RPMI8226 (cell line): ENCODE data around the gene EPB41L5.
"Not testable (repeated sequence)": the region's sequence is repeated elsewhere in the genome, so short reads cannot be mapped to it uniquely, and the experiment has no call there.

Experiments used
- DNase-seq: peaks from one replicate; pipeline ENCODE4 v3.0.0-alpha.2; 2015

EPB41L5 gene

DNA sequence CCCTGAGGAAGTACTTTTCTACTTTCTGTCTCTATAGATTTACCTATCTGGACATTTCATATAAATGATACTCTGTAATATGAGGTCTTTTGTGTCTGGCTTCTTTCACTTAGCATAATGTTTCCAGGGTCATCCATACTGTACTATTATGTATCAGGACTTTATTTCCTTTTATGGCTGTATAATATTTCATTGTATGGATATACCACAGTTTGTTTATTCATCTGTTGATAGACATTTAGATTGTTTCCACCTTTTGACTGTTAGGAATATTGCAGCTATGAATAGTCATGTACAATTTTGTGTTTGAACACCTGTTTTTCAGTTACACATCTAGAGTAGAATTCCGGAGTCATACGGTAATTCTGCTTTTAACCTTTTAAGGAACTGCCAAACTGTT is 136.5 kb downstream of the EPB41L5 start:
- no peak for DNase-seq

DNA sequence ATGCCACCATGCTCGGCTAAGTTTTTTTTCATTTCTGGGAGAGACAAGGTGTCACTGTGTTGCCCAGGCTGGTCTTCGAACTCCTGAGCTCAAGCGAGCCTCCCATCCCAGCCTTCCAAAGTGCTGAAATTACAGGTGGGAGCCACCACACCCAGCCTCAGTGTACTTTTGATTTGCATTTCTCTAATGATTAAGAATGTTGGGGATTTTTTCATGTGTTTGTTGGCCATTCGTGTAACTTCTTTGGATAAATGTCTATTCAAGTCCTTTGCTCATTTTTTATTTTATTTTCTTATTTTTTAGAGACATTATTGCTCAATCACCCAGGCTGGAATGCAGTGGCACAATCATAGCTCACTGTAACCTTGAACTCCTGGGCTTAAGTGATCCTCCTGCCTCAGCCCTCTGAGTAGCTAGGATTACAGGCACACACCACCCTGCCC is 137.2 kb downstream of the EPB41L5 start:
- no peak for DNase-seq

DNA sequence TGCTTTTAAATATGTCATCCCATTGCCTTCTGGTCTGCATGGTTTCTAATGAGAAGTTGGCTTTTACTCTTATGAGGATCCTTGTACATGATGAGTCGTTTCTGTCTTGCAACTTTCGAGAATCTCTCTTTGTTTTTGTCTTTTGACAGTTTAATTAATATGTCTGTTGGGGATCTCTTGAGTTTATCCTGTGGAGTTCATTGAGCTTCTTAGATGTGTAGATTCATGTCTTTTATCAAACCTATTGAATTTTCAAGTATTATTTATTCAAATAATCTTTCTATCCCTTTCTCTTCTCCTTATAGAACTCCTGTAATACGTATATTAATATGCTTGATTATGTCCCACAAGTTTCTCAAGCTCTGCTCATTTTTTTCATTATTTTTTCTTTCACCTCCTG is 142.4 kb downstream of the EPB41L5 start:
- DNase-seq: no peak

DNA sequence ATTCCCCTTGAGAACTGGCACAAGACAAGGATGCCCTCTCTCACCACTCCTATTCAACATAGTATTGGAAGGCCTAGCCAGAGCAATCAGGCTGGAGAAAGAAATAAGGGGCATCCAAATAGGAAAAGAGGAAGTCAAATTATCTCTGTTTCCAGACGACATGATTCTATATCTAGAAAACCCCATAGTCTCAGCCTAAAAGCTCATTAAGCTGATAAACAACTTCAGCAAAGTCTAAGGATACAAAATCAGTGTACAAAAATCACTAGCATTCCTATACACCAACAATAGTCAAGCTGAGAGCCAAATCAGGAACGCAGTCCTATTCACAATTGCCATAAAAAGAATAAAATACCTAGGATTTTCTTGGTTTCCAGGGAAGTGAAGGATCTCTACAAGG is 145.8 kb downstream of the EPB41L5 start:
- not testable (repeated sequence) for DNase-seq

DNA sequence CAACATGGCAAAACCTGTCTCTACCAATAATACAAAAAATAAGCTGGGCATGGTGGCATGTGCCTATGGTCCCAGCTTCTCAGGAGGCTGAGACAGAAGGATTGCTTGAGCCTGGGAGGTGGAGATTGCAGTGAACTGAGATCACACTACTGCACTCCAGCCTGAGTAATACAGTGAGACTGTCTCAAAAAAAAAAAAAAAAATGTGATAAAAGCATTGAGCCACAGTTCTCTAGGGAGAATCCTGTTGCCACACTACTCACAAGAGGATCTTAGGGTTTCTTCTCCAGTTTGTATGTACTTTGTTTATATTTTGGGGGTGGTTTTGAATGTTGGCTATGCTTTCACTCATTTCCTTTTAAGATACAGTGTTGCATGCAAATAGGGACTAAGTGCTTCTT is 148.3 kb downstream of the EPB41L5 start:
- DNase-seq: no peak

DNA sequence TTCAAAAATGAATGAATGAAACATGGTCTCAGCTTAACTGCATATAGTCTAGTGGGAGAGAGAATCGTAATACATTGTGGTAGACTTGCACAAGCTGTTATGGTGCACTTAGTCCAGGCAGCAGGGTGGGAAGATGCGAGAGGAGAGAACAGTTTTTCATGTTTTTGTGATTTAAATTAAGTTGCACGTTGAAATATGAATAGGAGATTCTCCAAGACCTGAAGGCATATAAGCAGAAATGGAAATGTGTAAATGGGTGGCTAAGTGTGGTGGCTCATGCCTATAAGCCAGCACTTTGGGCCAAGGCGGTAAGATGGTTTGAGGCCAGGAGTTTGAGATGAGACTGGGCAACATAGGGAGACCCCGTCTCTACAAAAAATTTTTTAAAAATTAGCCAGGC is 149.8 kb downstream of the EPB41L5 start:
- no peak for DNase-seq

DNA sequence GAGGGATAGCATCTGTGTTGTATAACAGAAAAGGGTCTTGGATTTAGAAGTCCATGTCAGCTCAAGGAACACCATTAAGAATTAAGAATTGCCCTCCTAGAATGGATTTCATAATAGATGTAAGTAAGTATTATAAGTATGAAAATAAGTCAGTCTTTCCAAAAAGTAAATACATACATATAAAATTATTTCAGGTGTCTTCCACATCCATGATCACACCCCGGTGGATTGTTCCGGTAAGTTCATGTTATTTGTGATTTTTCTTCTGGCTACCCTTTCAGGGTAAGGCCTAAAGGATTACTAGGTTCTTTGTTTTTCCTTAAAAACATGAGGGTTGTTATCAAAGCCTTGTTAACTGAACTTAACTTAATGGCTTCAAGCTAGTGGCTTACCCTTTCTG is 154.4 kb downstream of the EPB41L5 start:
- DNase-seq: no peak

DNA sequence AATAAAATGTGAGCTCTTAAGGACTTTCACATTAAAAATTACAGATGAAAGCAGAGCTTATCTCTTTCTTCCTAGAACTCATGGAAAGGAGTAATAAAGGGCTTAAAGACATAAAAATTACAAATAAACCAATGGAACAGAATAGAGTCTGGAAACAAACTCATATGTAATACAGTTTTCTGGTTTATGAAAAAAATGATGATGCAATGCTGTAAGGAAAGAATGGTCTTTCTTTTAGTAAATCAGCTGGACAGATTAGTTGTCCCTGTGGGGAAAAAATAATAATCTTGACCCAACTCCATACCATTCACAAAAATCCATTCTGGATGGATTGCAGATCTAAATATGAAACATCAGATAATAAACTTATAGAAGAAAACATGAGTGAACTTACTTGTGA is 156.1 kb downstream of the EPB41L5 start:
- no peak for DNase-seq

DNA sequence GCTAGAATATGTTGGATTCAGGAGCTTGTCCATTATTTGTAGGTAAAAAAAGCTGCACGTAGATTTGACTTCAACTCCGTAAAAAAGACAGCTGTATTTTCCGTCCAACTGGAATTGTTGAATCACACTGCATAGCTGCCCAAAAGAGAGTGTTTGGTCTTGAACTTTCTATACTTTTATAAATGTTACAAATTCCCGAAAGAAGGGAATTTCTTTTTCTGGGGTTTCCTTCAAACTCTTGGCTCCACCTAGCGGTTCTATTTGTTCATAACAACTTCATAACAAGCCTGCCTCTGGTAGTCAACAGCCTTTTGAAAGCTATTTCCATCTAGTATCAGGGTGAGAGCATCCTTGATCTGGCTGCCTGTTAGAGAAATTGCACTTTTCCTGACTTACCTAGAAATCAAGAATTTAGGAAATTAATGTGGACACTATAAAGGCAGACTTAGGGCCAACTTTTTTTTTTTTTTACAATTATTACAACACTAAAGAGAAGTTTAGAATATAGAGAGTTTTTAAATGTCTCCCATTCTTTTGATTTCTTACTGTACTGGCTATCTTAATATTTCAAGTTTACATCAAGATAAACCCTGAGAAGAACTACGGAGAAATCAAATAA is 162.2 kb downstream of the EPB41L5 start:
- peak; percentile 51 for DNase-seq

DNA sequence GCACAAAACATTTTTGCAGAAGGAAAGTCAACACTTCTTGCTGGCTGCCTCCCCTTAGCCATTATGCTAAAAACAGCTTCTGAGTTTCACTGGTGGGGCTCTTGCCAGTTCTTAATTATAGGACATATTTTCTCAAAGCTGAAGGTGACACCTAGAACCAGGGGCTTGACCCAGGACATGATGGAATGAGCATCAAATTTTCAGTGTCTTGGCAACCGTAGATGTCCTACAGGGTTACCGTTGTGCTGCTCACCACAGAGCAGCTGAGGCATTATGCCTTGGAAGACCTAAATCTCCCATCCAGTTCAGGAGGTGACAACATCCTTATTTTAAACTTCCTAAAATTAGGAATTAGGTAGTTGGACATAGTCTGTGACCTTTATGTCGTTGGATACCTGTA is 163.6 kb downstream of the EPB41L5 start:
- no peak for DNase-seq

DNA sequence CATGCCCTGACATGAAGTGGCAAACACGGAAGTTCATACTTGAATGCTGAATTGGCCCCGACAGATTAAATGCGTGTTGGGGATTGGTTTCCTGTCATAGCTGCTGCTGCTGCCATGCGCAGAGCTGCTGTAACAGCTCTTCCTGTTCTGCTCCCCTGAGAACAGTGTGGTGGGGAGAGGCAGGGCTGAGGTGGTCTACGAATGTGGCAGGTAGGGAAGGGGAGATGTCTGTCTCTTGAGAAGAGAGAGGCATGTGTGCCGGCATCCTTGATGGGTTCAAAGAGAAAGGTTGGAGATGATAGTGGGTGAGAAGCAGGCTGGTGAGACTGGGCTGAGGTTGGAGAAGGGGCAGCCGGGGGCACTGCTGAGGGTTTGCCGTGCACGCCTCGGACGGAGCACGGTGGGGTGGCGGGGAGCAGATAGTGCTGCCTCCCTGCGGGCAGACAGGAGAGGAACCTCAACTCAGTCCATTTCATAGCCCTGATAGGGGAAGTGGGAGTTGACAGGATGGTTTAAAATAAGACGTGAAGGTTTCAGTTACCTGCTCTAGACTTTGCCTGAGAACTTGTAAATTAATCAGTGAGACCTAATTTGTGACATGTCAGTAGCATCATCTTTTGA is 164.2 kb downstream of the EPB41L5 start:
- peak; percentile 76 for DNase-seq

DNA sequence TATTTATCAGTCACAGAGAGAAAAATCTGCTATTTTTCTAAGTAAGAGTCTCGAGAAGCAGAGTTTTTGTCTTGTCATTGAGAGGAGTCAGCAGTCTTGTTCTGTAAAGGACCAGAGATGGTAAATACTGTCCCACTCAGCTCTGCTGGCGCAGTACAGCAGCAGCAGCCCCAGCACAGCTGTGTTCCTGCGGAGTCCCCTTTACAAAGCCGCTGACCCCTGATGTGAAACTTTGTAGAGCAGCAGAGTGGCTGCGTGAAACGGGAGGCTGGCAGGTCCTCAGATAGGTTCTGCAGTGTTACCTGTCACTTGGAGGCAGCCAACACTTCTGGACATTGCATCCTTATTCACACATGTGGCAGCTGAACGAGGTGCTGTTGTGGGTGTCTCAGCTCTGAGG is 165.1 kb downstream of the EPB41L5 start:
- no peak for DNase-seq

DNA sequence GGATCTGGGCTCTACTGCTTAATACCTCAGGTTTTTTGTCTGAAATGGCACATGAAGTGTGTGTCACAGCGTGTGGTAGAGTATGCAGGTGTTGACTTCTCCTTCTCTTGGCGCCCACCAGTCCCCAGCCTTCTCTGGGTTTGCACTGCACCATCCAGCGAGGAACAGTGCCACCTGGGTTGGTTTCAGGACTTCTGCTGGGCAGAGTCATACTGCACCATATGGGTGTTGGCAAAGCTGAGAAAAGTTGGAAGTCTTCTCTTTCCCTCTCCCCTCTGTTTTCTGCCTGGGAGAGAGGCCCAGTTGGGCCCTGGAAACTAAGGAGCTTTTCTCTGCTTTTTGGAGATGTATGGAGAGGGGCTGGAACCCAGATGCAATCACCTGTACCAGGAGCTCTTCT is 166.5 kb downstream of the EPB41L5 start:
- no peak for DNase-seq

DNA sequence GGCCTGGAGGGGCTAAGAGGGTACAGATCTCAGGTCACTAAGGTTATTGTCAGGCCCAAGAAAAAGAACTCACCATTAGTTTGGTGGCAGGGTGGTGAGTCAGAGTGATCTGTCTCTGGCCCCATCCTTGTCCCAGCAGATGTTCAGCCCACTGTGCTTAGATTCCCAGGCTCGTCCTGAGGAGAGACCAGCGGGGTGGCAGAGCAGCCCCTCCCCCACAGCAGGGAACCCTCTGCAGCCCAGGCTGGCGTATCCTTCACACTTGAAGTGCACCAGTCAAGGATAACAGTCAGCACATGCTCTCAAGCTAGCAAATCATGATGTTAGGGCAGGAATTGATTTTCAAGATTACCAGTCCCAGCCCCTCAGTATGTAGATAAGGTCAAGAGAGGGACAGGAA is 167.2 kb downstream of the EPB41L5 start:
- no peak for DNase-seq

DNA sequence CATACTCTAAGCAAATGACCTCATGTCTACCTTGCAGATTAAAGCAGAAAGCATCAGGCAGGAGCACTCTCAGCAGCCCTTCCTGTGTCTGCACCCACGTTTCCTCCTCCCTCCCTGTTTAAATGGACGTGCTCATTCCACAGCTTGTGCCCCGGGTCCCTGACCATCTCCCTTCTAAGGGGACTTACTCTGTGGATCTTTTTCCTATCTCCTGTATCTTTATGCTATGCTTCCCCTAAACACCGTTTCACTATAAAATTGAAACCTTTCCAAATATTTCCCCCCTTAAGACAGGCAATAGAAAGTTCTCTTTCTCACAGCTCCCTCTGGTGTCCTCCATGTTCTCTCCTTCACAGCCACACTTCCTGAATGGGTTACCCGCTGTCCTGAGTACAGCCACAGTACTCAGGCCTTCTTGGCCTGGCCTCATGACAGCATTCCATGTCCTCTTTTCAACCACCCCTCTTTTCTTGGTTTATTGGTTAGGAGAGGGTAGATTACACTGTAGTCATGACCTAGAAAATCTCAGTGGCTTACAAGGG is 169.2 kb downstream of the EPB41L5 start:
- no peak for DNase-seq

DNA sequence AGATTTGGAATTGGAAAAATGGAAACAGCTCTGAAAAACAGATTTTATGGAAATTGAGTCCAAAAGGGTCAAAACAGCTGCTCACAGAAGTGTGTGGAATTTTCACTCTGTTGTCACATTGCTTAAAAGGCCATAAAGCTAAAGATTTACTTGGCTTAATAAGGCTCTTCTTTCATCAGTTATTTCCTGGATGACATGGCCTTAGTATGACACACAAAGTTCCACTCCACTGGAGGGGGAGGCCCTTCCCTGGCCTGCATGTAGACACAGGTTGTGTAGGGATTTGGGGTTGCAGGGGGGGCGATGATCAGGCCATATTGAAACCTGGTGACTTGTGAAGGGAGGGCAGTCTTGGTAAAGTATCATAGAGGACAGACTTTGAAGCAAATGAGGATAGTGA is 176.3 kb downstream of the EPB41L5 start:
- DNase-seq: no peak

DNA sequence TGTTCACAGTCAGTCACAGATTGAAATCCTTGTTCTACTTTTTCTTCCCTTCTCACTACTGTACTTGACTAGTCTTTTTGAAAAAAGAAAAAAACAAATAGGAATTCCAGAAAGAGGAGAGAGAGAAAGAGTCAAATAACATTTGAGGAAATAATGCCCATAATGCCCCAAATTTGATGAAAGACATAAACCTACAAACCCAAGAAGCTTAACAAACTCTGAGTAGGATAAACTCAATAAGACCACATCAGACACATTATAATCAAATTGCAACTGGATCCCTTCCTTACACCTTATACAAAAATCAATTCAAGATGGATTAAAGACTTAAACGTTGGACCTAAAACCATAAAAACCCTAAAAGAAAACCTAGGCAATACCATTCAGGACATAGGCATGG is 179.4 kb downstream of the EPB41L5 start:
- no peak for DNase-seq

DNA sequence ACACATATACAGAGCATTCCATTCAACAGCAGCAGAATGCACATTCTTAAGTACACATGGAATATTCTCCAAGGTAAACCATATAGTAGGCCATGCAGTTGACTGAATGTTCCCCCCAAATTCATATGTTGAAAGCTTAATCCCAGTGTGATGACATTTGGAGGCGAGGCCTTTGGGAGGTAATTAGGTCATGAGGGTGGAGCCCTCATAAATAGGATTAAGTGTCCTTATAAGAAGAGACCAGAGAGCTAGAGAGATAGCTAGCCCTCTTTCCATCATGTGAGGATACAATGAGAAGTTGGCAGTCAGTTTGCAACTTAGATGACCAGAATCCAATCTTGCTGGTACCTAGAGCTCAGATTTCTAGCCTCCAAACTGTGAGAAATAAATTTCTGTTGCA is 182.7 kb downstream of the EPB41L5 start:
- DNase-seq: no peak

DNA sequence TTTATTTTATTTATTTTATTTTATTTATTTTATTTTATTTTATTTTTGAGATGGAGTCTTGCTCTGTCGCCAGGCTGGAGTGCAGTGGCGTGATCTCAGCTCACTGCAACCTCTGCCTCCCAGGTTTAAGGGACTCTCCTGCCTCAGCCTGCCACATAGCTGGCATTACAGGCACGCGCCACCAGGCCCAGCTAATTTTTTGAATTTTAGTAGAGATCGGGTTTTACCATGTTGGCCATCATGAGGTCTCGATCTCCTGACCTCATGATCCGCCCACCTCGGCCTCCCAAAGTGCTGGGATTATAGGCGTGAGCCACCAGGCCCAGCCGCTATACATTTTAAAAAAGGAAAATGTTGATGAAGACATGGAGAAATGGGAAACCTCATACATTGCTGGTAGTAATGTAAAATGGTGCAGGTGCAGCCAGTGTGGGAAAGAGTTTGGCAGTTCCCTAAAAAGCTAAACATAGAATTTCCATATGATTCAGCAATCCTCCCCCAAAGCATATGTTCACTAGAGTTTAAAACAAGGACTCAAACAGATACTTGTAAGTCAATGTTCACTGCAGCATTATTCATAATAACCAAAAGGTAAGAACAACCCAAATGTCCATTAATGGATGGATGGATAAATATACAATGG is 187.1 kb downstream of the EPB41L5 start:
- DNase-seq: not testable (repeated sequence)

DNA sequence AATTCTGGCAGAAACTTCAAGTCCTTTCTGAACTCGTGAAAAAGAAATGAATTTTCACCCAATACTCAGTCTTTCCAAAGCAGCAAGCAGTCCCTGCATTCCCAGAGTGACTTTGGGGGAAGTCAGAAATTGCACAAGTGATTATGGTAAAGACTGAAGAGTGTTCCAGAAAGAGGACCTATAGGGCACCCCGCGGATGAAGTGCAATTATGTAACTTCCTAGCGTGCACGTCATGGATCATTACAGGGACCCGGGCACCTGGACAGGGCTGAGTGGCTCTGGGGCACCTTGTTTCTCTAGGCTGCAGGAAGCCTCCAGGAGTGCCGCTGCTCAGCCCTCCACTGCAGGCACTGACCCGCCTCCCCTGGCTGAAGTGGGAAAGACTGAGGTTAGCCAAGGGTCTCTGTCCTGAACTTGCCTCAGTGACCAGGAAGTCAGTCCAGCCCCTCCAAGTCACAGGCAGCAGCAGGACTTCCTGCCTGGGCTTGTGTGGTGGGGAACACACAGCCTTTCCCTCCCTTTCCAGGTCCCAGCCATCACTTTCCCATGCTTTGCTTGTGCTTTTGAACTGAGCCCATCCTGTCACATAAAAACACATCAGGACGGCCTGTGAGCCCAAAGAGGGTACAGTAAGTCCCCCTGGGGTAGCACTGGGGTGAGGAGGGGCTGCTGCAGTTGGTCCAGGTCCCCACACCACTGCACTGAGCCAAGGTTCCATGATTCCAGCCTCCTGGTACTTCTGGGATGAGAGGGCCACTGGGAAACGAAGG is 190.6 kb downstream of the EPB41L5 start:
- no peak for DNase-seq

DNA sequence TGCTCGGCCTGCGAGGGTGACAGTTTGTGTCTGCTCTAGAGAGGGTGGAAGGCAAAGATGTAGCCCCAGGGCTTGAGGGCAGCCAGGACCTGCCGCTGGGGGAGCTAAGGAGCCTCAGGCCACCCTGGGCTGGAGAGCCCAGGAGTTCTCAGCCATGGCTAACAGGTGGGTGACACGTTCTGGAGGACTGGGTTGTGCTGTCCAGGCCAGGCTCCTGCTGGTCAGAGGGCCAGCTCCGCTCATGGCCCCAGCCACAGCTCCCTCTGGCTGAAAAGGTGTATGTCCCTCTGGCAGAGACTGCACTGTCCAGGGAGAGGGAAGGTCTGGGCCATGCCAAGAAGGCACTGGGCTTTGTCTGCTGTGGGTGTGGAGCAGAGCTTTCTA is 191.1 kb downstream of the EPB41L5 start:
- DNase-seq: peak; percentile 54

DNA sequence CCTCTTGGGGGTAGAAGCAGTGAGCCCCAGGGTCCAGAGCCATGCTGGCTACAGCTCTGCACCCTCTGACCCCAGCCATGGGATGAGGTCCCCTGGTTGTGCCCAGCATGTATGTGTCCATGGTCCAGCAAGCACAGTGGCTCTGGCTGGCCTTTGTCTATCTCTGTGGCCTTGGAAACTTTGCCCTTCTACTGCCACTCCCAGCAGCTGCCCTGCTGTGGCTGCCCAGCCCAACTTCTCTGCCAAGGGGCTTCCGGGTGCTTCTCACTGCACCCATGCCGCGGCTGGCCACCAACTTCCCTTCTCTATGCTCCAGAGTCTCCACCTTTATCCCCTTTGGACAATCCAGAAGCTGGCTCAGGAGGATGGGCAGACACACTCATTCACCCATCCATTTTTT is 191.5 kb downstream of the EPB41L5 start:
- DNase-seq: no peak

DNA sequence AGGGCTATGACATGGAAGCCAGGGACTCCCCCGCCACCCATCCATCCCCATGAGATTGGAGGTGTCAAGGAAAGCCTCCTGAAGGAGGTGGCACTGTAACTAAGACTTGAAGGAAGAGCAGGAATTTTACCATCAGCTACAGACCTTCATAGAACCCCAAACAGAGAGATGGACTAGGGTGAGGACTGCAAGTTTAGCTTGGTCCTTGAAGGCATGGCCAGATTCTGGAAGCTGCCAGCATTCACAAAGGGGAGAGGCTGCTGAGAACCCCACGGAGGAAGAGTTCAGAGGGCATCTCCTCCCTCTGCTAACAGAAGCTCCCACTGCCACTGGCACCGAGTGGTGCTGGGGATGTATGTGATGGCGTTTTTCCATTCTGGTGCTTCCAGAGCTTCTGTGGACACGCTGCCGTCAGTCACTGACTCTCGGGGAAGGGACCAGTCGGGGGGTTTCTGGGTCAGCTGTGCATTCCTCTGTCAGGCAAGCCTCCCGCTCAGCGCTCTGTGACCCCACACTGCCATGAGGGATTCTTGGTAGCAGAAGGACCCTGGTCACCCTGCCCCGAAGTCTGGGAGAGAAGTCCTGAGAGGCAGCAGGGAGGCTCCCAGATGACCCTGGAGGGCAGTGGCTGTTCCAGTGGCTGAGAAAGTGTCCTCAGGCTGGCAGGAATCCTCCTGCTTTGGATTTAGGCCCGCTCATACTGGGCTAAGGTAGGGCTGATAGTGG is 192.2 kb downstream of the EPB41L5 start:
- no peak for DNase-seq
